SJSA1 (cell line): Measurements from ENCODE around the gene STAC. TPM values are rescaled to one million over a fixed set of nuclear protein-coding genes. Genes with fewer than 3 reads are reported as not detected.
"Not testable (repeated sequence)": the region's sequence is repeated elsewhere in the genome, so short reads cannot be mapped to it uniquely, and the experiment has no call there.

ENCODE experiments used
- DNase-seq, 2 experiments: peaks; one replicate each; pipeline ENCODE4 v3.0.0-alpha.2; 2015 to 2020; ENCODE audit warnings: low spot score in 2 of 2, low read depth in 1 of 2
- H3K27ac ChIP-seq: fragments of 250-450 bp; sonication (Bioruptor Pico); 2 replicates; pipeline ENCODE4 v1.5.1; 2020; ENCODE audit warnings: mild to moderate bottlenecking, moderate library complexity
- H3K27me3 ChIP-seq: fragments of 250-450 bp; sonication (Bioruptor Pico); replicated peaks from 2 replicates; pipeline ENCODE4 v1.5.1; 2020; ENCODE audit warnings: mild to moderate bottlenecking, moderate library complexity
- H3K36me3 ChIP-seq: fragments of 250-450 bp; sonication (Bioruptor Pico); 2 replicates; pipeline ENCODE4 v1.5.1; 2020; ENCODE audit warnings: mild to moderate bottlenecking
- H3K4me1 ChIP-seq: fragments of 250-450 bp; sonication (Bioruptor Pico); replicated peaks from 2 replicates; pipeline ENCODE4 v1.6.1; 2021; ENCODE audit warnings: mild to moderate bottlenecking
- H3K4me3 ChIP-seq: fragments of 250-450 bp; sonication (Bioruptor Pico); 2 replicates; pipeline ENCODE4 v1.5.1; 2020; ENCODE audit warnings: mild to moderate bottlenecking
- H3K9me3 ChIP-seq: fragments of 250-450 bp; sonication (Bioruptor Pico); replicated peaks from 2 replicates; pipeline ENCODE4 v1.5.1; 2020; ENCODE audit warnings: mild to moderate bottlenecking
- total RNA-seq: library from RNA; depleted of rRNA; stranded (reverse); fragments of >200 nt; shearing (Covaris generic); gene quantifications from 2 replicates; pipeline ENCODE4 v1.2.3, GENCODE V29; 2014

Gene STAC
- total RNA-seq, 1 experiment from 2014 or later = 29.1 TPM

GRCh38 chr3:36562945-36563344, 182.6 kb downstream of the STAC start:
- DNase-seq = peak in 1 of 2 experiments; percentile 12
- 0 out of 2 replicates have a peak, but pooled peaks cover 4% of the 10 kb centered on the region for H3K4me1 ChIP-seq
- no peak overlapping the region for H3K4me3 ChIP-seq
- no peaks in the 10 kb centered on the region for H3K36me3 ChIP-seq
- no peaks in the 10 kb centered on the region for H3K27me3 ChIP-seq
- H3K27ac ChIP-seq = no peak overlapping the region
- no peaks in the 10 kb centered on the region for H3K9me3 ChIP-seq

- Histone ChIP-seq H3K27me3 (no peaks in the 10 kb centered on the region), H3K9me3 (peaks cover 5% of the 10 kb centered on the region; the same call in 1 of the 2 replicates), H3K36me3 (no peaks in the 10 kb centered on the region), H3K4me1 (no peaks in the 10 kb centered on the region), H3K27ac (no peak overlapping the region), H3K4me3 (no peak overlapping the region)
- DNase-seq = no peak
Observed at GRCh38 chr3:36575241-36575640, 194.9 kb downstream of the STAC start.

GRCh38 chr3:36578418-36578817, 198.1 kb downstream of the STAC start:
- not testable (repeated sequence) for H3K36me3 ChIP-seq, H3K27me3 ChIP-seq, H3K4me3 ChIP-seq, DNase-seq, H3K27ac ChIP-seq
- H3K4me1 ChIP-seq = peaks cover 13% of the 10 kb centered on the region
- H3K9me3 ChIP-seq = peaks cover 10% of the 10 kb centered on the region; the same call in 1 of the 2 replicates

- Histone ChIP-seq H3K36me3 (no peaks in the 10 kb centered on the region), H3K9me3 (peaks cover 10% of the 10 kb centered on the region; the same call in 1 of the 2 replicates), H3K4me1 (peaks cover 21% of the 10 kb centered on the region), H3K27me3 (no peaks in the 10 kb centered on the region), H3K27ac (no peak overlapping the region), H3K4me3 (no peak overlapping the region)
- DNase-seq = no peak
Observed at GRCh38 chr3:36579746-36580145, 199.4 kb downstream of the STAC start.

- no peak for DNase-seq
- Histone ChIP-seq H3K4me1 (peaks cover 21% of the 10 kb centered on the region), H3K27me3 (no peaks in the 10 kb centered on the region), H3K4me3 (no peak overlapping the region), H3K9me3 (peaks cover 10% of the 10 kb centered on the region; the same call in 1 of the 2 replicates), H3K27ac (no peak overlapping the region), H3K36me3 (no peaks in the 10 kb centered on the region)
Observed at GRCh38 chr3:36580716-36581115, 200.4 kb downstream of the STAC start.

- no peaks in the 10 kb centered on the region for H3K36me3 ChIP-seq
- DNase-seq = no peak
- H3K27me3 ChIP-seq = no peaks in the 10 kb centered on the region
- H3K4me1 ChIP-seq = no peaks in the 10 kb centered on the region
- H3K4me3 ChIP-seq = no peak overlapping the region
- H3K9me3 ChIP-seq = no peaks in the 10 kb centered on the region
- no peak overlapping the region for H3K27ac ChIP-seq
Observed at GRCh38 chr3:36591959-36592358, 211.7 kb downstream of the STAC start.

- Histone ChIP-seq H3K4me3 (no peak overlapping the region), H3K27ac (no peak overlapping the region), H3K9me3 (no peaks in the 10 kb centered on the region), H3K4me1 (no peaks in the 10 kb centered on the region), H3K36me3 (no peaks in the 10 kb centered on the region), H3K27me3 (no peaks in the 10 kb centered on the region)
- DNase-seq = no peak
Observed at GRCh38 chr3:36595511-36595910, 215.2 kb downstream of the STAC start.

GRCh38 chr3:36596419-36596818, 216.1 kb downstream of the STAC start:
- no peak for DNase-seq
- H3K27ac ChIP-seq = no peak overlapping the region
- no peaks in the 10 kb centered on the region for H3K4me1 ChIP-seq
- no peak overlapping the region for H3K4me3 ChIP-seq
- no peaks in the 10 kb centered on the region for H3K36me3 ChIP-seq
- no peaks in the 10 kb centered on the region for H3K9me3 ChIP-seq
- no peaks in the 10 kb centered on the region for H3K27me3 ChIP-seq

- no peak for DNase-seq
- H3K9me3 ChIP-seq = no peaks in the 10 kb centered on the region
- no peak overlapping the region for H3K4me3 ChIP-seq
Observed at GRCh38 chr3:36597422-36597821, 217.1 kb downstream of the STAC start.

More at GRCh38 chr3:36597422-36597821, 217.1 kb downstream of the STAC start:
- no peaks in the 10 kb centered on the region for H3K27me3 ChIP-seq
- no peak overlapping the region for H3K27ac ChIP-seq
- H3K4me1 ChIP-seq = no peaks in the 10 kb centered on the region
- no peaks in the 10 kb centered on the region for H3K36me3 ChIP-seq
